ENCODE results near the gene FBXW9. TPM values are rescaled to one million over a fixed set of nuclear protein-coding genes. Genes with fewer than 3 reads are reported as not detected.
"Not testable (repeated sequence)": the region's sequence is repeated elsewhere in the genome, so short reads cannot be mapped to it uniquely, and the experiment has no call there.

The FBXW9 gene
- total RNA-seq, 1 donor from 2014 or later = 8.0 TPM

DNA sequence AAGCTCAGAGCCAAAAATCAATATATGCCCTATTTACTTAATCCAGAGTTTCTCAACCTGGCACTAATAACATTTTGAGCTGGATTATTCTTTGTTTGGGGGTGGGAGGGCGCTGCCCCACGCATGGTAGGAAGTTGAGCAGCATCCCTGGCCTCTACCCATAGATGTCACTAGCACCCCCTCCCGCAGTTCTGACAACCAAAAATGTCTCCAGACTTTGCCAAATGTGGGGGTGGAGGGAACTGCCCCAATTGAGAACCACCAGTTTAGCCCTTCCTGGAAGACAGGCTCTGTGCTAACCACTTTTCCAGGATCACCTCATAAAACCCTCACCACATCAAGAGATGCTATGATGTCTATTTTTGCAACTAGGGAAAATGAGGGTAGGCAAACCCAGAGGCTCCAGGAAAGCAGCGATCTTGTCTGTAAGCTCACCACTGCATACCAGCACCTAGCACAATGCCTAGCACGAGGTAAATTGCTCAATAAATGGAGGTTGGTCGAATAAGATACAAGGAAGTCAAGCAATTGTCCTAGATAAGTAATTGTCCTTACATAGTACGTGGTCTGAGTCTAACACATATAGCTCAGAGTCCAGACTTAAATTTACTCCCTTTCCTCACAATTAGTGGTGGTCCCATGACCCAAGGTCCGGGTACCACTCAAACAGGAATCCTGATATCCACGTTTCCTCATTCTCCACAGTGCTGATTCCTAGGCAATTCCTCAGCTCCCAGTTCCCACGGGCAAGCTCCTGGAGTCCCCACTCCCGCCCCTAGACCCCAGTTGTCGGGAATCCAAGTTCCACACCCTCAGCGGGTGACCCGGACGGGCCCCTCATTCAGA, 37.2 kb upstream of the FBXW9 start:
- peaks cover 18% of the 10 kb centered on the region for H3K27me3 Mint-ChIP-seq (ENCODE audit: unreplicated experiment)
- H3K27ac Mint-ChIP-seq (ENCODE audit: unreplicated experiment) = peak overlapping the region; percentile 97
- peaks cover 20% of the 10 kb centered on the region for H3K36me3 Mint-ChIP-seq (ENCODE audit: low read depth, unreplicated experiment)
- DNase-seq (ENCODE audit: low spot score) = no peak
- peak overlapping the region; percentile 98 for H3K4me3 Mint-ChIP-seq (ENCODE audit: unreplicated experiment)
- H3K4me1 Mint-ChIP-seq (ENCODE audit: unreplicated experiment) = peaks cover 29% of the 10 kb centered on the region
- no peaks in the 10 kb centered on the region for H3K9me3 Mint-ChIP-seq (ENCODE audit: unreplicated experiment)
- TF ChIP-seq, protein P1, sequence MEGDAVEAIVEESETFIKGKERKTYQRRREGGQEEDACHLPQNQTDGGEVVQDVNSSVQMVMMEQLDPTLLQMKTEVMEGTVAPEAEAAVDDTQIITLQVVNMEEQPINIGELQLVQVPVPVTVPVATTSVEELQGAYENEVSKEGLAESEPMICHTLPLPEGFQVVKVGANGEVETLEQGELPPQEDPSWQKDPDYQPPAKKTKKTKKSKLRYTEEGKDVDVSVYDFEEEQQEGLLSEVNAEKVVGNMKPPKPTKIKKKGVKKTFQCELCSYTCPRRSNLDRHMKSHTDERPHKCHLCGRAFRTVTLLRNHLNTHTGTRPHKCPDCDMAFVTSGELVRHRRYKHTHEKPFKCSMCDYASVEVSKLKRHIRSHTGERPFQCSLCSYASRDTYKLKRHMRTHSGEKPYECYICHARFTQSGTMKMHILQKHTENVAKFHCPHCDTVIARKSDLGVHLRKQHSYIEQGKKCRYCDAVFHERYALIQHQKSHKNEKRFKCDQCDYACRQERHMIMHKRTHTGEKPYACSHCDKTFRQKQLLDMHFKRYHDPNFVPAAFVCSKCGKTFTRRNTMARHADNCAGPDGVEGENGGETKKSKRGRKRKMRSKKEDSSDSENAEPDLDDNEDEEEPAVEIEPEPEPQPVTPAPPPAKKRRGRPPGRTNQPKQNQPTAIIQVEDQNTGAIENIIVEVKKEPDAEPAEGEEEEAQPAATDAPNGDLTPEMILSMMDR (IDR thresholded peaks at IDR 0.05; ENCODE audit: unreplicated experiment) = peak; percentile 12

- H3K36me3 Mint-ChIP-seq (ENCODE audit: low read depth, unreplicated experiment) = peaks cover 19% of the 10 kb centered on the region
- peaks cover 12% of the 10 kb centered on the region for H3K27me3 Mint-ChIP-seq (ENCODE audit: unreplicated experiment)
- no peak overlapping the region for H3K4me3 Mint-ChIP-seq (ENCODE audit: unreplicated experiment)
- TF ChIP-seq, protein P1 (IDR thresholded peaks at IDR 0.05; ENCODE audit: unreplicated experiment) = no peak
- H3K4me1 Mint-ChIP-seq (ENCODE audit: unreplicated experiment) = peaks cover 17% of the 10 kb centered on the region
- DNase-seq (ENCODE audit: low spot score) = no peak
- no peaks in the 10 kb centered on the region for H3K9me3 Mint-ChIP-seq (ENCODE audit: unreplicated experiment)
- no peak overlapping the region for H3K27ac Mint-ChIP-seq (ENCODE audit: unreplicated experiment)
Measured at GRCh38 chr19:12731337-12731736, 34.9 kb upstream of the FBXW9 start.

GRCh38 chr19:12730064-12730463, 33.6 kb upstream of the FBXW9 start:
- no peaks in the 10 kb centered on the region for H3K9me3 Mint-ChIP-seq (ENCODE audit: unreplicated experiment)
- H3K27ac Mint-ChIP-seq (ENCODE audit: unreplicated experiment) = peak overlapping the region; percentile 37
- peaks cover 19% of the 10 kb centered on the region for H3K36me3 Mint-ChIP-seq (ENCODE audit: low read depth, unreplicated experiment)
- H3K27me3 Mint-ChIP-seq (ENCODE audit: unreplicated experiment) = peaks cover 10% of the 10 kb centered on the region
- peaks cover 17% of the 10 kb centered on the region for H3K4me1 Mint-ChIP-seq (ENCODE audit: unreplicated experiment)
- H3K4me3 Mint-ChIP-seq (ENCODE audit: unreplicated experiment) = no peak overlapping the region
- DNase-seq (ENCODE audit: low spot score) = no peak
- TF ChIP-seq, protein P1 (IDR thresholded peaks at IDR 0.05; ENCODE audit: unreplicated experiment) = no peak

GRCh38 chr19:12727745-12728433, 31.5 kb upstream of the FBXW9 start:
- Mint-ChIP-seq H3K9me3 (ENCODE audit: unreplicated experiment) (no peaks in the 10 kb centered on the region), H3K36me3 (ENCODE audit: low read depth, unreplicated experiment) (peaks cover 19% of the 10 kb centered on the region), H3K27ac (ENCODE audit: unreplicated experiment) (no peak overlapping the region), H3K4me3 (ENCODE audit: unreplicated experiment) (no peak overlapping the region), H3K4me1 (ENCODE audit: unreplicated experiment) (peaks cover 18% of the 10 kb centered on the region), H3K27me3 (ENCODE audit: unreplicated experiment) (peaks cover 12% of the 10 kb centered on the region)
- DNase-seq (ENCODE audit: low spot score) = no peak
- TF ChIP-seq, protein P1 (IDR thresholded peaks at IDR 0.05; ENCODE audit: unreplicated experiment) = no peak

- TF ChIP-seq, protein P1 (IDR thresholded peaks at IDR 0.05; ENCODE audit: unreplicated experiment) = no peak
- H3K4me1 Mint-ChIP-seq (ENCODE audit: unreplicated experiment) = peaks cover 16% of the 10 kb centered on the region
- H3K27ac Mint-ChIP-seq (ENCODE audit: unreplicated experiment) = no peak overlapping the region
- peaks cover 19% of the 10 kb centered on the region for H3K36me3 Mint-ChIP-seq (ENCODE audit: low read depth, unreplicated experiment)
- peaks cover 16% of the 10 kb centered on the region for H3K27me3 Mint-ChIP-seq (ENCODE audit: unreplicated experiment)
- H3K4me3 Mint-ChIP-seq (ENCODE audit: unreplicated experiment) = no peak overlapping the region
- no peak for DNase-seq (ENCODE audit: low spot score)
- no peaks in the 10 kb centered on the region for H3K9me3 Mint-ChIP-seq (ENCODE audit: unreplicated experiment)
Measured at GRCh38 chr19:12726988-12727316, 30.5 kb upstream of the FBXW9 start.

DNA sequence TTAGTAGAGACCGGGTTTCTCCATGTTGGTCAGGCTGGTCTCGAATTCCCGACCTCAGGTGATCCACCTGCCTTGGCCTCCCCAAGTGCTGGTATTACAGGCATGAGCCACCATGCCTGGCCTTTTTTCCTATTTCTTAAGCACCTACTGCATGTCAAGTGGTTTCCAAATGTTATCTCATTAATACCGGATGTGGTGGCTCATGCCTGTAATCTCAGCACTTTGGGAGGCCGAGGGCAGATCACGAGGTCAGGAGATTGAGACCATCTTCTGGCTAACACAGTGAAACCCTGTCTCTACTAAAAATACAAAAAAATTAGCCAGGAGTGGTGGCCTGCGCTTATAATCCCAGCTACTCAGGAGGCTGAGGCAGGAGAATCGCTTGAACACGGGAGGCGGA, 29.2 kb upstream of the FBXW9 start:
- Mint-ChIP-seq H3K36me3 (ENCODE audit: low read depth, unreplicated experiment) (peaks cover 16% of the 10 kb centered on the region), H3K4me1 (ENCODE audit: unreplicated experiment) (peaks cover 25% of the 10 kb centered on the region), H3K27me3 (ENCODE audit: unreplicated experiment) (peaks cover 12% of the 10 kb centered on the region)
- H3K4me3 Mint-ChIP-seq (ENCODE audit: unreplicated experiment); DNase-seq (ENCODE audit: low spot score); H3K9me3 Mint-ChIP-seq (ENCODE audit: unreplicated experiment); H3K27ac Mint-ChIP-seq (ENCODE audit: unreplicated experiment): not testable (repeated sequence)

All from endothelial cell (in vitro differentiated cells).